Measurements from ENCODE around the gene SAMD14. TPM values are rescaled to one million over a fixed set of nuclear protein-coding genes. Genes with fewer than 3 reads are reported as not detected.
A peak's percentile ranks its signal among the peaks of the same experiment; 100 is the strongest.

SAMD14 gene
- total RNA-seq, 1 experiment from 2014 or later: not detected

DNA sequence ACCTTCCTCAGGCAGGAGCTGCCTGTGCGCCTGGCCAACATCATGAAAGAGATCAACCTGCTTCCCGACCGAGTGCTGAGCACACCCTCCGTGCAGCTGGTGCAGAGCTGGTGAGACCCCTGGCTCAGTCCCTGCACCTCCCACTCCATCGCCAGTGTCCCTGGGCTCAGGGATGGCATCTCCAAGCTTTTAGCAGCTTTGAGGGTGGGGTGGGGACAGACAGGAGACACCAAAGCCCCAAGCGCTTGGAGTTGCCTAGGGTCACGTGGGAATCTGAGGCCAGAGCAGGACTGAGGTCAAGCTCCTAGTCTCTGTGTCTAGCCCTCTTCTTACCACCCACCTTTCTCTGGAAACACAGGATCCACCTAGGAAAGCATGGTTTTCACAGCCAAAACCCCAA is 32.5 kb downstream of the SAMD14 start:
- DNase-seq (ENCODE audit: low read depth): no peak

DNA sequence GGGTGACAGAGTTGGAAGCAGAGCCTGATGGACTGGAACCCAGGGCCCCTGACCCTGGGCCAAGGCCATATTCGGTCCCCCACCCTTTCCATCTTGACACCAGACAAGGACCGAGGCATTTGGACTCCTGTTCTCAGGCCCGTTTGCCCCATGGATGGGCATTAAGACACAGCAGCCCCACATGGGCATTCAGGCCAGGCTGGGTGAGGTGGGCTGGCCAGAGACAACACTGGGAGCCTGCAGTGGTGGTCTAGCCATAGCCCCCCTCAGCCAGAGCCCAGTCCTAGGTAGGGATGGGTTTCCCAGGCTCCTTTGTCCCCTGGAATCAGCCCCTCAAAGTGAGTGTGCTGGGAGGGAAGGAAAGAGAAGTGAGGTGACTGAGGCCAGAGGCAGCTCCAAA is 33.2 kb downstream of the SAMD14 start:
- no peak for DNase-seq (ENCODE audit: low read depth)

DNA sequence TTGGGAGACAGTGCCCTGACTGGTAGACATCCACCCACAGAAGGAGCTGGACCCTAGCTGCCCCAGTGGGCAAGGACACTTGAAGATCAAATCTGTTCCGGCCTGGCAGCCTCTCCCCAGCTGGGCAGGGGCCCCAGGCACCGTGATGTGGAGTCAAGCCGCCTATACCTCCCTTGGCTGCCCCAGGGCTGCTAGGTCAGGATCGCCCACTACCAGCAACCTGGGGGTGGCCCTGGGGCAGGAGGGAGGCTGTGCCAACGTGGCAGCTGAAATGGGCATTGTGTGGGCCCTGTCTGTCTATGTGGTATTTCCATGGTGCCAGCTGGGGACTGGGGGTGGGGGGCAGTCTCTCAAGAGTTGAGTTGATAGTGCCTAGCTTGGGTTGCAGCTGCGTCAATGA is 33.9 kb downstream of the SAMD14 start:
- no peak for DNase-seq (ENCODE audit: low read depth)

DNA sequence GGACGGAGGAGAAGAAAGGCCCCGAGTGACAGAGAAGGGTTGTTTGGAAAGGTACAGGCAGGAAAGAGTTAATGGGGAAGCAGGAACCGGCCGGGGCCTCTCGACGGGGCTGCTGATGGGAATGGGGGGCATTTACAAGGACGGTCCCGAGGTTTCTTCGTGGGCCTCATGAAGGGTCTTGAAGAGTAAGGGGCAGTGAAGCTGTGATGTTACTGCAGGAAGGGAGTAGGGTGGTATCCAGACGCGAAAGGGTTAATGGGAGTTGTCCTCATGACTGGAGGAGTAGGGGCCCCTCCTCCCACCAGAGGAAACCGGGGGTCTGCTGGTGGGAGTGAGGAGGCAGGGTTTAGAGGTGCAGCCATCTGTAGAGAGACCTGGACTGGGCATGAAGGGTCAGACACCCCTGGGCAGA is 34.3 kb downstream of the SAMD14 start:
- no peak for DNase-seq (ENCODE audit: low read depth)

DNA sequence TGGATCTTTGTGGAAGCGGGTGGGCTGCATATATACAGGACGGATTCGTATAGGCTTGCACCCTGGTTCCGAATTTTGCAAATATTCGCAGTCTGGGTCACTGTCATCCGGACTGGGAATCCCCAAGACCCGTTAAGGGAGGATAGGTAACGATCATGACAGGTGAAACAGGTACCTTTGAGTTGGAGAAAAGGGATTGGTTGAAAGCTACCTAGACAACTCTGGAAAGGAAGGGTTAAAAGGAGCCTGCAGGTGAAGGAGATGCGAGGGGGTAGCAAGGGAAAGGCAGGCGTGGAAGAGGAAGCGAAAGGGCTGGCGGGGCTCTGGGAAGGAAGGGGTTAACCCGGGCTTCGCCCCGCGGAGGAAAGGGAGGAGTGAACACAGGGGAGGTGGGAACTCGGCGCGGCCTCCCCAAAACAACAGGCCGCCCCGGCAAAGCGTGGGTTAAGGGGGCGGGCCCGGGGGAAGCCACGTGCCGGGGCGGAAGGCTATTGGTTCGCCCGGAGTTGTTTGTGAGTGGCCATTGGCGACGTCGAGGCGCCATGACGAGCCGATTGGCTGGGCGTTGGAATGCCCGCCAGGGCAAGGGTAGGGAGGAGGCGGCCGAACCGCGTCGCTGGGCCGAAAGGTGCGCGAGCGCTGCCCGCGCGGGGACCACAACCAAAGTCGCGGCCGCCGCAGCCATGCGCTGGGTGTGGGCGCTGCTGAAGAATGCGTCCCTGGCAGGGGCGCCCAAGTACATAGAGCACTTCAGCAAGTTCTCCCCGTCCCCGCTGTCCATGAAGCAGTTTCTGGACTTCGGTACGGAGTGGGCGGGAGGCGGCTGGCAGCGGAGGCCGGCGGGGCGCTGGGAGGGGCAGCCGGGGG is 35.0 kb downstream of the SAMD14 start, which contains the start of gene PDK2:
PDK2 (plus strand) TSS at position 599 of the 867 bp plus-strand sequence; CDS start at position 684, 85 bp downstream.
- peak; percentile 86 for DNase-seq (ENCODE audit: low read depth)

DNA sequence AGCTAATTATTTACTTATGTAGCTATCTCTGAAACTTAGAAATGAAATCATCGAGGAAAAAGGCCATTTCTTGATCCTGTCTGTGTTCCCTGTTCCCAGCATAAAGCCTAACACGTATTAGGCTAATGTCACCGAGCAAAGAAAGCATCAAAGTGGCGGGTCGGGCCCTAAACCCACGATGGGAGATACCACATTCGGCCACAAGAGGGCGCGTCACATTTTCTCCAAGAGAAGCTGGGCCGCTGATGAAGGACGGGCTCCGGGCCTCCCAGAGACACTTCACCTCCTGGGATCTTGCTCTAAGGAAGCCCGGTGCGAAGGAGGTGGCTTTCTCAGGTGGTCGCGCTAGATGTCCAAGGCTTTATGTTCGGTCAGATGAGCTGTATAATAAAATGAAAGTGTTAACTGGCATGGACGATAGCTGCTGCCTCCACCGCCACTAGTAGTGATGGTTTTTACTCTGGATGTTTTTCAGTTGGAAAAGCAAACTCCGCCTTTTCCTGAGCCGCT is 35.7 kb downstream of the SAMD14 start:
- peak; percentile 75 for DNase-seq (ENCODE audit: low read depth)

DNA sequence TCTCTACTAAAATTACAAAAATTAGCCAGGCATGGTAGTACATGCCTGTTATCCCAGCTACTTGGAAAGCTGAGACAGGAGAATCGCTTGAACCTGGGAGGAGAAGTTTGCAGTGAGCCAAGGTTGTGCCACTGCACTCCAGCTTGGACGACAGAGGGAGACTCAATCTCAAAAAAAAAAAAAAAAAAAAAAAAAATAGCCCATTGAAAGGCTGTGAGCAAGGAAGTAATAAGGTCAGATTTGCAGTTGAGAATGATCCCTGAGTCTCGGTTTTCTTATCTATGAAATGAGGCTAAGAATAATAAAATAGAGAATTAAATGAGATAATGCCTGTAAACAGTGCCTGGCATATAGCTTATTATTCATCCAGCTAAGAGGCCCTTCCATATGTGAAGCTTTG is 36.2 kb downstream of the SAMD14 start:
- DNase-seq (ENCODE audit: low read depth): peak; percentile 36

DNA sequence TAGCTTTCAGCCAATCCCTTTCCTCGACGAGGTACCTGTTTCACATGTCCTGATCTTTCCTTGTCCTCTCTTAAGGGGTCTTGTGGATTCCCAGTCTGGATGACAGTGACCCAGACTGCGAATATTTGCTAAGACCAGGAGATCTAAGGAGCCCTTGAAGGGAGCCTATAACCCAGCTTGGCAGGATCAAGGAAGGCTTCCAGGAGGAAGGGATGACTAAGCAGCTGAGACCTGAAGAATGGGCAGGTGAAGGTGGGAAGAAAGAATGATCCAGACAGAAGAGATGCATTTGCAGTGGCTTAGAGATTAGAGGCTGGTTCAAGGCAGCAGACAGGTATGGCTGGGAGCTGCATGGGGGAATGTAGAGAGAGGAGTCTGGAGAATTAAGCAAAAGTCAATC is 36.7 kb downstream of the SAMD14 start:
- no peak for DNase-seq (ENCODE audit: low read depth)

DNA sequence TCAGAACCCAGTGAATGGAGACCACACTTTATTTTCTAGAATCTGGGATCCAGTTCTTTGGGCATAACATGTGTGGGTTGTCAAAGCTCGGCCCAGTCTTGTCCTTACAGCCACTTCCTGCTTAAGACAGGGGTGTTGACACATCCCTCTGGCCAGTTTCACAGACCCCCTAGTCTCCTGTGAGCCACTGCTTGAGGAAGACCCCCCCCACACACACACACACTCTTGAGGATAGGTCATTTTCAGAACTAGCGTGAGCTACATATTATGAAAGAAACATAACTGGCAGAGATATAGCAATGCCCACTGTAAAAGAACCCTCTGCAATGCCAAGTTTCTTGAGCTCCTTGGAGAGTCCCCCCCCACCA is 38.1 kb downstream of the SAMD14 start:
- DNase-seq (ENCODE audit: low read depth): no peak

DNA sequence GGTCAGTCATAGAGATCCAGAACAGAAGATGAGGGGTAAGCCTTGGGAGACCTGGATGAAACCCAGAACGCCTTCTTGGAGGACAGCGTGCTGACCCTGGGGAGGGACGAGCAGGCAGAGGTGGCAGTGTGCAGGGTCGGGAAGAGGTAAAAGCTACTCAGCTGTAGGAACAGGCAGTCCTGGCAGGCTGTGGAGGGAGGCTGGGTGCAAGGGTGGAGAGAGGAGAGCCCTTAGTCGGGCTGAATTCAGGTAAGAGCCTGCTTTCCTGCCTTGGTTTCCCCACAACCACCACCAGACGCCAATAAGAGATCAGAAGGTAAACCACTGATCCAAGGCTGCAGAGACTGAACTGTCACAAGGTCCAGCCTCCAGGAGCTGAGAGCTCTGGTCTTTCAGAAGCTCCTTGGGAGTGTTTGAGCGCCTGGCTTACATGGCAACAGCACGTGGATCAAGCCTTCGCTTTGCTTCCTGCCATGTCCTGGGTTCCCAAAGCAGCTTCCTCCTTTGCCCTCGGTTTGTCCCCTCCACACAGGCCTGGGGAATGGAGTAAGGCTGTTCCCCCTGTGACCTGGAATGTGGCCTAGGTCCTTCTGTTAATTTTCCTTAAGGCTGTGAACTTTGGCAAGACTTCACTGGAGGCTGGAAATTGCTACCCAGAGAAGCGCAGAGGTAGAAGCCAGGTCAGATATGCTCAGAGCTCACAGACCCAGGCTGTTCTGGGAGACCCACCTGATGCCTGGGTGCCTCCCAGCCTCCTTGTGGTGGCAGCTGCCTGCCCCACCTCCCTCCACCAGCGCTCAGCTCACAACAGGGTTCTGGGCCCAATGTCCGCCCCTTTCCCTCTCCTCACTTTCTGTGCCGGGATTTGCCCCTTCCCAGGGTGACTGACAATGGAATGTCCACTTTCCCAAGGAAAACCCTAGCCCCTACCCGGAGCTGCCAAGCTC is 38.7 kb downstream of the SAMD14 start:
- DNase-seq (ENCODE audit: low read depth): no peak

DNA sequence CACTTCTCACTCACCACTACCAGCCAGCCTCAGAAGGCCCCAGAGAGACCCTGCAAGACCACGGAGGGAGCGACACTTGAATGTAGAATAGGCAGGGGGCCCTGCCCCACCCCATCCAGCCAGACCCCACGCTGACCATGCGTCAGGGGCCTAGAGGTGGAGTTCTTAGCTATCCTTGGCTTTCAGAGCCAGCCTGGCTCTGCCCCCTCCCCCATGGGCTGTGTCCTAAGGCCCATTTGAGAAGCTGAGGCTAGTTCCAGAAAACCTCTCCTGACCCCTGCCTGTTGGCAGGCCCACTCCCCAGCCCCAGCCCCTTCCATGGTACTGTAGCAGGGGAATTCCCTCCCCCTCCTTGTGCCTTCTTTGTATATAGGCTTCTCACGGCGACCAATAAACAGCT is 39.9 kb downstream of the SAMD14 start:
- DNase-seq (ENCODE audit: low read depth): no peak

DNA sequence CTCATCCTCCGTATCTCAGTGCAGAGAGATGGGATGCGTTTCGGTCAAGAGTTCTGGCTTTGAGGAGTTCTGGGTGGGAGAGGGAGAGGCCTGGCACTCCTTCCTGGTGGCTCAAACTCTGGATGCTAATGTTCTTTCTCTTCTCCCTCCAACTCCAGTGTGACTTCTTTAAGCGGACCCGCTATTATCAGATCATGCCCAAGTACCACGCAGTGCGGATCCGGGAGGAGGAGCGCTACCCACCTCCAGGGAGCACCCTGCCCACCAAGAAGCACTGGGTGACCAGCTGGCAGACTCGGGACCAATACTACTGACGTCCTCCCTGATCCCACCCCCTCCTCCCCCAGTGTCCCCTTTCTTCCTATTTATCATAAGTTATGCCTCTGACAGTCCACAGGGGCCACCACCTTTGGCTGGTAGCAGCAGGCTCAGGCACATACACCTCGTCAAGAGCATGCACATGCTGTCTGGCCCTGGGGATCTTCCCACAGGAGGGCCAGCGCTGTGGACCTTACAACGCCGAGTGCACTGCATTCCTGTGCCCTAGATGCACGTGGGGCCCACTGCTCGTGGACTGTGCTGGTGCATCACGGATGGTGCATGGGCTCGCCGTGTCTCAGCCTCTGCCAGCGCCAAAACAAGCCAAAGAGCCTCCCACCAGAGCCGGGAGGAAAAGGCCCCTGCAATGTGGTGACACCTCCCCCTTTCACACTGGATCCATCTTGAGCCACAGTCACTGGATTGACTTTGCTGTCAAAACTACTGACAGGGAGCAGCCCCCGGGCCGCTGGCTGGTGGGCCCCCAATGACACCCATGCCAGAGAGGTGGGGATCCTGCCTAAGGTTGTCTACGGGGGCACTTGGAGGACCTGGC is 40.8 kb downstream of the SAMD14 start:
- DNase-seq (ENCODE audit: low read depth): no peak

DNA sequence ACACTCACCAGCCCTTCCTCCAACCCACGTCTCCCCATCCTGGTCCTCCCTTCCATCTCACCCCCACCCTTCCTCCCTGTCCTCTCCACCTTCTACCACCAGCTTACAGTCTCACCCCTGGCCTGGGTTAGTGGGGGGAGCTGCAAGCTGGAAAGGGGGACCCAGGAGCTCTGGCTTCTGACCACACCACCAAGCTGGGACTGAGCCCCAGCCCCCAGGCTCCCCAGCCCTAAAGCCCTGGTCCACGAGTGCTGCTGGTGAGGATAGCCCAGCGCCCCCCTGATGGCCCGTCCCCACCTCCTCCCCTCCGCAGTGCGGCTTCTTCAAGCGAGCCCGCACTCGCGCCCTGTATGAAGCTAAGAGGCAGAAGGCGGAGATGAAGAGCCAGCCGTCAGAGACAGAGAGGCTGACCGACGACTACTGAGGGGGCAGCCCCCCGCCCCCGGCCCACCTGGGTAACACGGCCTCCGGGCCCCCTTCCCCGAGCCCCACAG is 42.0 kb downstream of the SAMD14 start:
- DNase-seq (ENCODE audit: low read depth): no peak

DNA sequence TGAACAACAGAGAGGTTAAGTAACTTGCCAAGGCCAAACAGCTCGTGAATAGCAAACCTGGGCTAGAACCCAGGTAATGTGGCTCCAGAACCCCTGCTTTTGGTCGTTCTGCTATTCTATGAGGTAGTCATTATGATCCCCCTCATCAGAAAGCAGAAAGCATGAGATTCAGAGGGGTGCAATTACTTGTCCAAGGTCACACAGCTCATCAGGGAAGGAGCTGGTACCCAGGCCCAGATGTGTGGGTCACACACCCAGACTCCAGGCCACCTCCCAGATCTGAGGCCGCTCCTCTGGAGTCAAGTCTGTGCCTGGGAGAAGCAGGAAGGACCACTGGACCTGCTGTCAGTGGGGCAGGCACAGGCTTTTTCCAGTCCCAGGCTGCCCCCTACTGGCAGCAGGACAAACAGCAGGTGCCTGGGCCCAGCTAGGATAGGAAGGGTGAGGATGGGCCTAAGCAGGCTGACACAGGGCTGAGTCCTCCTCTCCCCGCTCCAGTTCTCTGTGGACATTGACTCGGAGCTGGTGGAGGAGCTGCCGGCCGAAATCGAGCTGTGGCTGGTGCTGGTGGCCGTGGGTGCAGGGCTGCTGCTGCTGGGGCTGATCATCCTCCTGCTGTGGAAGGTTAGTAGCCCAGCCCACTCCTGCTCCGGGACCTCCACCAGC is 42.6 kb downstream of the SAMD14 start:
- DNase-seq (ENCODE audit: low read depth): peak; percentile 86

DNA sequence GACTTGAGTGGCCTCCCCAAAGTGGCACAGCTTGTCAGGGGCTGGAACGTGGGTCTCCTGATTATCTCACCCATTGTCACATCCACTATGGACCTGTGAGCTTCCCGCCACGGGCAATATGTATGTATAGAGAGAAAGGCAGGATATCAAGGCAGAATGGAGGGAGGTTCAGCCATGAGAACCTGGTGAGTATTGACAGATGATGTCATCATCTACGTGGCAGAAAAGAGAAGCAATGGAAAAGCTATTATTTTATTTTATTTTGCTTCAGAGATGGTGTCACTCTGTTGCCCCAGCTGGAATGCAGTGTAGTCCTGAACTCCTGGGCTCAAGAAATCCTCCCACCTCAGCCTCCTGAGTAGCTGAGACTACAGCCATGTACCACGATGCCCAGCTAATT is 48.2 kb downstream of the SAMD14 start:
- no peak for DNase-seq (ENCODE audit: low read depth)

DNA sequence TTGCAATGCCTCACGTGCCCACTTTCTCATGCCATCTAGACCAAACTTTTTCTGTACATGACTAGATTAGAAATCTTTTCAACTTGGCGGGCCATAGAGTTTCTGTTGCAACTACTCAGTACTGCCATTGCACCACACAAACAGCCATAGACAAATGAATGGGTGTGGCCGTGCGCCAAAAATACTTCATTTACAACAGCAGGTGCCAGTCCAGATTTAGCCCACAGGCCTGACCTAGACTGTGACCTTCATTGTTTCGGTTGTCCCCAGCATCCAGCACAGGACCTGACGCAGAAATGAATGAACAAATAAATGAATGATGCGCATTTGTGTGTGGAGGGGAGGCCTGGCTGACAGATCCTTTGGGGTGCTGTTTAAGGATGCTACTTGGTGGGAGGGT is 49.1 kb downstream of the SAMD14 start:
- DNase-seq (ENCODE audit: low read depth): no peak

DNA sequence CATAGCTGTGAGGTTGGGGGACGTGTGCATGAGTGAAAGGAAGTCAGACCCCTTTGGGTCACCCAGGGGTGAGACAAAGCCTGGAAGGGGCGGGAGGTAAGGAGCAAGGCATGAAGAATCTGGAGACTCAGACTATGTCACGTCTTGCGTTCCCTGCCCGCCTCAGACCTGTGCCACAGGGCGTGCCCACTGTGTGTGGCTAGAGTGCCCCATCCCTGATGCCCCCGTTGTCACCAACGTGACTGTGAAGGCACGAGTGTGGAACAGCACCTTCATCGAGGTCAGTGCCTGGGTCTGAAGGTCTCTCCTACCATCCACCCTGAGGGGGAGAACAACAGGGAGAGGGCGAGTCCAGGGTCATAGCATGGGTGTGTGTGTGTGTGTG is 49.9 kb downstream of the SAMD14 start:
- no peak for DNase-seq (ENCODE audit: low read depth)

DNA sequence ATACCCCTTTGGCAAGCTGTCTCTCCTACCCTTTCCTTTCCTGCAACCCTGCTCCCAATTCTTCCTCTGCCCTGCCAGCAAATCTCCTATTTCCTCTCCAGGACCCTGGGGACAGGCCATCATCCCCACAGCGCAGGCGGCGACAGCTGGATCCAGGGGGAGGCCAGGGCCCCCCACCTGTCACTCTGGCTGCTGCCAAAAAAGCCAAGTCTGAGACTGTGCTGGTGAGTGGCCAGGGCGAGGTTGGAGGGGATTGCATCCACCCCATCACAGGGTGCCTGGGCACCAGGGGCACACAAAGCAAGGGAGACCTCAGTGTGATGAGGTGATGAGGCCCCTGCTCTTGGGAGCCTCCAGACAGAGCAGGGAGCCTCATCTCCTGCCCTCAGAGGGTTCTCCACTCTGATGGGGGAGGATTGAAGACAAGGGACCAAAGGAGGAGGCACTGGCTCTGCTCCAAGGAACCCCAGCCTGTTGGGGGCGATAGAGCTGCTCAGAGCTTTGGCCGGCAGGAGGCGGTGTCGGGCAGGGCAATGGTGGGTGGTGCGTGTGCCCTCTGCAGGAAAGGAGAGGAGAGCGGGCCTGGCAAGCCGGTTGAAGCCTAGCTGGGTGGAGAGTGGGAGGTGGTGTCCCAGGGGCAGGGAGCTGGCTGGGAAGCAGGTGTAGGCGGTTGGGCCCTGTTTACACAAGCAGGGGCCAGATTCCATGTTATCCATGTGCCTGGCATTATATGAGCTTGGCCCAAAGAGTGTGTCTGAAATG is 50.4 kb downstream of the SAMD14 start:
- DNase-seq (ENCODE audit: low read depth): peak; percentile 63

DNA sequence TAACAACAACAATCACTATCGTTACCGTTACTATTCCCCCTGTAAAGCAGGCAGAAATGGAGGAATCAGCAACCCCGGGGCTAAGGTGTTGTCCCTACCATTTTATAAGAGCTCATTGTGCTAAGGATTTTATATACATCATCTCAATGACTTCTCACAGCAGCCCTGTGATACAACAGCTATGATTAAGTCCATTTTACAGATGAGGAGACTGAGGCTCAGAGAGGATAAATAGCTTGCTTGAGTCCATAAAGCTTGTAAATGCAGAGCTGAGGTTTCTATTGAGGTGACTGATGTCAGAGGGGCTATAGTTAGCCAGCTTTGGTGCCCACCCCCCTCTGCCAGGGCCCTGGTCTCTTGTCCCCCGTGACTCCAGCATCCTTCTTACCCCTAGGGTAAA is 51.5 kb downstream of the SAMD14 start:
- no peak for DNase-seq (ENCODE audit: low read depth)
